A673 (cell line): Measurements from ENCODE around the gene ERMP1. TPM values are rescaled to one million over a fixed set of nuclear protein-coding genes. Genes with fewer than 3 reads are reported as not detected.

Experiments used
- BruUV-seq: library from RNA; stranded (reverse); fragments of 400-500 nt; replicated peaks from 2 replicates; lab custom pipeline; 2021; lab: Mats Ljungman, UMichigan
- CTCF ChIA-PET: fragments of 300-600 bp; sonication (Branson Sonifier 250); formaldehyde crosslinking; loops from one replicate; lab custom pipeline; 2022; ENCODE audit warnings: antibody characterized with exemption; lab: Charles Lee
- POLR2A ChIA-PET: fragments of 300-600 bp; sonication (Branson Sonifier 250); formaldehyde crosslinking; loops from one replicate; lab custom pipeline; 2022; ENCODE audit warnings: antibody characterized with exemption; ENCODE audit not compliant: low non-redundant PET; lab: Charles Lee
- DNase-seq: peaks from one replicate; pipeline ENCODE4 v3.0.0-alpha.2; 2015; ENCODE audit warnings: low spot score
- H3K27ac ChIP-seq: fragments of 200-600 bp; sonication (generic); 2 replicates; pipeline ENCODE4 v1.5.1; 2016; ENCODE audit warnings: mixed run types, low read depth, mild to moderate bottlenecking, mixed read lengths, antibody characterized with exemption, low read length; ENCODE audit not compliant: poor library complexity, severe bottlenecking
- H3K27me3 ChIP-seq: fragments of 200-600 bp; sonication (generic); replicated peaks from 2 replicates; pipeline ENCODE4 v1.6.1; 2017; ENCODE audit warnings: mixed run types, low read depth, mild to moderate bottlenecking, mixed read lengths, antibody characterized with exemption, low read length; ENCODE audit not compliant: insufficient read depth, poor library complexity
- H3K36me3 ChIP-seq: fragments of 200-600 bp; sonication (generic); 2 replicates; pipeline ENCODE4 v1.6.1; 2016; ENCODE audit warnings: mixed run types, mild to moderate bottlenecking, mixed read lengths, antibody characterized with exemption, low read length; ENCODE audit not compliant: insufficient read depth, poor library complexity, severe bottlenecking
- H3K4me1 ChIP-seq: fragments of 200-600 bp; sonication (generic); 2 replicates; pipeline ENCODE4 v1.6.1; 2017; ENCODE audit warnings: mixed run types, mild to moderate bottlenecking, mixed read lengths, antibody characterized with exemption, low read length; ENCODE audit not compliant: insufficient read depth, poor library complexity, severe bottlenecking
- H3K4me3 ChIP-seq: fragments of 200-600 bp; sonication (generic); 2 replicates; pipeline ENCODE4 v1.5.1; 2016; ENCODE audit warnings: low read depth, mixed run types, mild to moderate bottlenecking, mixed read lengths, low read length; ENCODE audit not compliant: poor library complexity, severe bottlenecking
- H3K9me3 ChIP-seq: fragments of 200-600 bp; sonication (generic); 2 replicates; pipeline ENCODE4 v1.6.1; 2016; ENCODE audit warnings: mixed run types, low read depth, mild to moderate bottlenecking, mixed read lengths, antibody characterized with exemption, low read length; ENCODE audit not compliant: poor library complexity, severe bottlenecking
- EZH2 ChIP-seq: fragments of 200-600 bp; sonication (generic); IDR thresholded peaks from 2 replicates; pipeline ENCODE4 v1.6.1; 2017; ENCODE audit warnings: borderline replicate concordance, low read depth, mild to moderate bottlenecking, mixed read lengths, antibody characterized with exemption, low read length; ENCODE audit not compliant: poor library complexity, severe bottlenecking
- intact Hi-C: fragments of 100-400 bp; cut with micrococcal nuclease; formaldehyde crosslinking; loops from one replicate; pipeline ENCODE4 v1.10.0; 2022; ENCODE audit not compliant: unreplicated experiment
- total RNA-seq: library from RNA; stranded (reverse); gene quantifications from 2 replicates; pipeline ENCODE4 v1.2.3, GENCODE V29; 2021
- TF ChIP-seq, protein P1 (sequence below): fragments of 300-800, 200-600 bp; sonication (generic); conservative IDR thresholded peaks from 2 replicates; pipeline ENCODE4 v1.5.1; 2017; ENCODE audit warnings: low read depth, mild to moderate bottlenecking, antibody characterized with exemption, low read length, moderate library complexity, mixed read lengths

The ERMP1 gene
- total RNA-seq, 1 experiment from 2014 or later: 11.5 TPM

DNA sequence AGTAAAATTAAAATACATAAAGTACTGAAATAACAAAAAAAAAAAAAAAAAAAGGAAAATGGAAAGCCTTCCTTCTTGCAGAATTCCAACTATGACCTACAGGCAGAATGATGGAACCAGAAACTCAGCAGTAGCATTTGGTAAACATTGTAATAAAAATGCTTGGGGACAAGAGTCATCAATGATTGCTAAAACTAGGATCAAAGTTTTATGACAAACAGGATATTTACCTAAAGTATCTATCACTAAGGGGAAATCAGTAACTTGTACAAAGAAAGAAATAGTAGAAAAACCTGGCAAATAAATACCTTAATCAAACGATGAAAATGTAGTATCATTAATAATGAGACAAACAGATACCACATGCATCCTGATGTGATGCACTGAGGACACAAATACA, 17.5 kb downstream of the ERMP1 start:
- no peak overlapping the region for H3K4me3 ChIP-seq
- no peak overlapping the region for H3K27ac ChIP-seq
- H3K4me1 ChIP-seq: no peaks in the 10 kb centered on the region
- no peaks in the 10 kb centered on the region for H3K27me3 ChIP-seq
- no peaks in the 10 kb centered on the region for H3K36me3 ChIP-seq
- no TSS peak for BruUV-seq
- CTCF ChIA-PET: no interaction called here
- intact Hi-C loops: no loop called here
- H3K9me3 ChIP-seq: no peaks in the 10 kb centered on the region
- TF ChIP-seq, protein P1, sequence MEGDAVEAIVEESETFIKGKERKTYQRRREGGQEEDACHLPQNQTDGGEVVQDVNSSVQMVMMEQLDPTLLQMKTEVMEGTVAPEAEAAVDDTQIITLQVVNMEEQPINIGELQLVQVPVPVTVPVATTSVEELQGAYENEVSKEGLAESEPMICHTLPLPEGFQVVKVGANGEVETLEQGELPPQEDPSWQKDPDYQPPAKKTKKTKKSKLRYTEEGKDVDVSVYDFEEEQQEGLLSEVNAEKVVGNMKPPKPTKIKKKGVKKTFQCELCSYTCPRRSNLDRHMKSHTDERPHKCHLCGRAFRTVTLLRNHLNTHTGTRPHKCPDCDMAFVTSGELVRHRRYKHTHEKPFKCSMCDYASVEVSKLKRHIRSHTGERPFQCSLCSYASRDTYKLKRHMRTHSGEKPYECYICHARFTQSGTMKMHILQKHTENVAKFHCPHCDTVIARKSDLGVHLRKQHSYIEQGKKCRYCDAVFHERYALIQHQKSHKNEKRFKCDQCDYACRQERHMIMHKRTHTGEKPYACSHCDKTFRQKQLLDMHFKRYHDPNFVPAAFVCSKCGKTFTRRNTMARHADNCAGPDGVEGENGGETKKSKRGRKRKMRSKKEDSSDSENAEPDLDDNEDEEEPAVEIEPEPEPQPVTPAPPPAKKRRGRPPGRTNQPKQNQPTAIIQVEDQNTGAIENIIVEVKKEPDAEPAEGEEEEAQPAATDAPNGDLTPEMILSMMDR: no peak
- no peak for TF ChIP-seq EZH2
- no peak for DNase-seq
- POLR2A ChIA-PET: no interaction called here

DNA sequence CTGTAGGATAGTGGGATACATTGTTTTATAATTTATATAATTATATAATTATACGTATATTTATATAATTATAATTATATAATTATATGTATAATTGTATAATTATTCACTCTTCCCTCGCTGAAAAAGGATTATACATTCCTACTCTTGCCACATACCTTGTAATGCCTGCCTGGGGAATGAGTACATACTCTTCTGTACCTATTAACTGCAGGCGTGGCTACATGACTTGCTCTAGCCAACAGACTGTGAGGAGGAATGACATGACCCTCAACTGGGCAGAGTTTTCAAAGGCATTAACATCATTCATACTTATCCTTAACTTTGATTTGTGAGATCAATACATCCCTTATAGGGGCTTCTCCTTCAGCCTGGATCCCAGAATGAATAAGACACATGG, 19.1 kb downstream of the ERMP1 start:
- Histone ChIP-seq H3K27ac (no peak overlapping the region), H3K4me3 (no peak overlapping the region), H3K9me3 (no peaks in the 10 kb centered on the region), H3K36me3 (no peaks in the 10 kb centered on the region), H3K4me1 (no peaks in the 10 kb centered on the region), H3K27me3 (no peaks in the 10 kb centered on the region)
- TF ChIP-seq, protein P1: no peak
- TF ChIP-seq EZH2: no peak
- BruUV-seq: no TSS peak
- CTCF ChIA-PET: no interaction called here
- no peak for DNase-seq
- intact Hi-C loops: no loop called here
- POLR2A ChIA-PET: no interaction called here

DNA sequence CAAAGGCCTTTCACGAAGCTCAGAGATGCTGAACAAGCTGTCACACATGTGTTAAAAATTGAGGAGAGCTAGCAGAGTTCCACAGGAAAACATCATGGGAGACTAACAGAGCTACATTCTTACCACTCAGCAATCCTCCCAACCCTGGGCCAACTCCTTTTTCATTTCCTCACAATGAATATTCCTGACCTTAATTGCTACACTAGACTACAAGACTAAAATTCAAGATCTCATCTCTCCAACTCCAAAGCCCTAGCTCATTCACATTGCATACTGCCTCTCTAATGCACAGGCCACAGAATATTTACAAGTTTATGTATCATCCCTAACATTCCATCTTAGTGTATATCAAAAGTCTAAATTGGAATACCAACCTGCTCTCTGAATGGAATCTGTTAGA, 21.2 kb downstream of the ERMP1 start:
- intact Hi-C loops: no loop called here
- ChIA-PET CTCF (no interaction called here), POLR2A (no interaction called here)
- H3K27me3 ChIP-seq: no peaks in the 10 kb centered on the region
- no peak for DNase-seq
- H3K27ac ChIP-seq: no peak overlapping the region
- BruUV-seq: no TSS peak
- TF ChIP-seq EZH2: no peak
- TF ChIP-seq, protein P1: no peak
- no peaks in the 10 kb centered on the region for H3K9me3 ChIP-seq
- H3K4me1 ChIP-seq: no peaks in the 10 kb centered on the region
- H3K4me3 ChIP-seq: no peak overlapping the region
- H3K36me3 ChIP-seq: no peaks in the 10 kb centered on the region
